ENCODE measurements around the gene GPX4. TPM values are rescaled to one million over a fixed set of nuclear protein-coding genes. Genes with fewer than 3 reads are reported as not detected.

Gene GPX4
- total and polyA plus RNA-seq, 2 donors (not counting 1 experiment from before 2014, with no cell fraction given) = 213 to 317 TPM

DNA sequence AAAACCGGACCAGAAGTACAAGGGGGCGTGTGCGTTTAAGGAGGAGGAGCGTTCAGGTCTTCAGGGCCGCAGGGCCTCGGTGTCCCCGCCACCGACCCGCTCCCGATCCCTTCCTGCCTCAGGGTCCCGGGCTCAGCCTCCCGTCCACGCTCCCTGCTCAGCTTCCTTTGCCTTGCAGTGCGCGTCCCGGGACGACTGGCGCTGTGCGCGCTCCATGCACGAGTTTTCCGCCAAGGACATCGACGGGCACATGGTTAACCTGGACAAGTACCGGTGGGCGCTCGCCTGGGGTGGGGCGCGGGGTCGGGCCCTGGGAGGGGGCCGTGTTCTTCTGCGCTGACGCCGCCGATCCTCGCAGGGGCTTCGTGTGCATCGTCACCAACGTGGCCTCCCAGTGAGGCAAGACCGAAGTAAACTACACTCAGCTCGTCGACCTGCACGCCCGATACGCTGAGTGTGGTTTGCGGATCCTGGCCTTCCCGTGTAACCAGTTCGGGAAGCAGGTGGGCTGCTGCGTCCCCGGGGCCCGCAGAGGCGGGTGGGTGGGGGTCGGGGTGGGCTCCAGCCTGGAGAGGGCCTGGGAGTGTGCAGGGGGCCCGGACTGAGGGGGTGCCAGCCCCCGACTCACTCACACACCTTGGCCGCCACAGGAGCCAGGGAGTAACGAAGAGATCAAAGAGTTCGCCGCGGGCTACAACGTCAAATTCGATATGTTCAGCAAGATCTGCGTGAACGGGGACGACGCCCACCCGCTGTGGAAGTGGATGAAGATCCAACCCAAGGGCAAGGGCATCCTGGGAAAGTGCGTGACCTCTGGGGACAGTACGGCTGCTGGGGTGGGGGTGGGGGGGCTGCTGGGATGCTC is 1.4 kb downstream of the GPX4 start:
- peaks cover 0 to 26% of the 10 kb centered on the region in 2 experiments for H3K36me3 ChIP-seq (replicated peaks in 1 of 2; ENCODE audit: control extremely low read depth in 1 of 2, control insufficient read depth in 1 of 2, extremely low read depth in 1 of 2, insufficient read depth in 2 of 2, low read length in 1 of 2)
- H3K27me3 Mint-ChIP-seq = no peaks in the 10 kb centered on the region
- H3K27me3 ChIP-seq (replicated peaks in 1 of 4; ENCODE audit: control extremely low read depth in 1 of 4, control insufficient read depth in 3 of 4, insufficient read depth in 4 of 4, low read length in 3 of 4) = no peaks in the 10 kb centered on the region
- ChIA-PET POLR2A (interaction anchor here (0.6 to 4.0 kb wide), 10 partner anchors 8 to 123 kb away, joined by 3 to 21 read pairs (median 6); partner anchors contain the start of genes ABCA7, ARHGAP45 and SBNO2), CTCF (interaction anchor here (0.6 to 1.4 kb wide), 5 partner anchors 8 to 105 kb away, joined by 3 to 6 read pairs (median 3); partner anchors contain the start of gene ARHGAP45)
- H3K79me2 ChIP-seq (ENCODE audit: control insufficient read depth, insufficient read depth, low read length) = peaks cover 6% of the 10 kb centered on the region
- TF ChIP-seq CTCF (IDR thresholded peaks at IDR 0.05) (no peak), EZH2 (IDR thresholded peaks at IDR 0.05; ENCODE audit: borderline replicate concordance, insufficient read depth, low read depth, low read length, poor library complexity, severe bottlenecking) (no peak)
- WGBS (ENCODE audit: insufficient coverage) = 49% methylated on average over 63 of the region's 69 CpGs
- H2AFZ ChIP-seq (ENCODE audit: insufficient read depth, low read depth, low read length, poor library complexity, severe bottlenecking) = peak overlapping the region; percentile 27
- H3K4me1 Mint-ChIP-seq = peaks cover 30% of the 10 kb centered on the region
- intact Hi-C loops (cut with micrococcal nuclease) = loop anchor here (2.0 kb wide), 1 partner anchor 70 kb away; the partner anchor contains the start of gene SBNO2
- H3K9me3 Mint-ChIP-seq (ENCODE audit: insufficient read depth) = no peaks in the 10 kb centered on the region
- H3K4me1 ChIP-seq (ENCODE audit: control insufficient read depth in 2 of 2, insufficient read depth in 2 of 2, low read length in 2 of 2) = peaks cover 26 to 58% of the 10 kb centered on the region in 2 donors
- ATAC-seq (ENCODE audit: low read depth) (no peak), DNase-seq (no peak)
- H3K4me2 ChIP-seq (replicated peaks; ENCODE audit: low read depth, low read length, poor library complexity, severe bottlenecking) = peak overlapping the region; percentile 96
- peak overlapping the region; percentile 75 for H3K27ac Mint-ChIP-seq
- no peaks in the 10 kb centered on the region for H3K9me3 ChIP-seq (ENCODE audit: control extremely low read depth in 1 of 3, control insufficient read depth in 2 of 3, insufficient read depth in 1 of 3, low read length in 2 of 3)
- H3K4me3 ChIP-seq (ENCODE audit: control extremely low read depth in 1 of 5, extremely low read depth in 1 of 5, insufficient read depth in 1 of 5, low read depth in 2 of 5, low read length in 4 of 5) = peak overlapping the region; percentile 42 to 90 (median 80)
- peak overlapping the region; percentile 74 for H3K4me3 Mint-ChIP-seq
- peak overlapping the region; percentile 88 to 100 for H3K27ac ChIP-seq (ENCODE audit: low read length in 2 of 2)
- H4K20me1 ChIP-seq (ENCODE audit: control insufficient read depth, insufficient read depth, low read length, poor library complexity, severe bottlenecking) = peaks cover 32% of the 10 kb centered on the region
- peak overlapping the region; percentile 99 for H3K9ac ChIP-seq (ENCODE audit: low read length)
